H9 (cell line): ENCODE results near the gene TOMM22. TPM values are rescaled to one million over a fixed set of nuclear protein-coding genes. Genes with fewer than 3 reads are reported as not detected.

Source experiments
- DNase-seq: peaks from one replicate; pipeline ENCODE4 v3.0.0-alpha.2; 2017
- H2AFZ ChIP-seq: one replicate; pipeline ENCODE4 v1.6.1; 2013; ENCODE audit warnings: mild to moderate bottlenecking, low read length, control low read depth, moderate library complexity
- H2AK5ac ChIP-seq: 2 replicates; pipeline ENCODE4 v1.6.1; 2013; ENCODE audit warnings: low read length, control low read depth, mixed read lengths; ENCODE audit not compliant: insufficient read length
- H2BK120ac ChIP-seq: one replicate; pipeline ENCODE4 v1.6.1; 2013; ENCODE audit warnings: low read depth, mild to moderate bottlenecking, low read length, control low read depth, inconsistent platforms; ENCODE audit not compliant: poor library complexity, severe bottlenecking
- H2BK12ac ChIP-seq: 2 replicates; pipeline ENCODE4 v1.6.1; 2013; ENCODE audit warnings: low read length, control low read depth, mixed read lengths, low read depth; ENCODE audit not compliant: insufficient read length
- H2BK15ac ChIP-seq: 2 replicates; pipeline ENCODE4 v1.6.1; 2013; ENCODE audit warnings: low read depth, low read length, control low read depth
- H2BK20ac ChIP-seq: one replicate; pipeline ENCODE4 v1.6.1; 2013; ENCODE audit warnings: low read depth, mild to moderate bottlenecking, low read length, control low read depth, inconsistent platforms; ENCODE audit not compliant: poor library complexity, severe bottlenecking
- H2BK5ac ChIP-seq: 2 replicates; pipeline ENCODE4 v1.6.1; 2013; ENCODE audit warnings: low read length, control low read depth, mixed read lengths; ENCODE audit not compliant: insufficient read length
- H3K14ac ChIP-seq: 2 replicates; pipeline ENCODE4 v1.6.1; 2013; ENCODE audit warnings: low read length, control low read depth; ENCODE audit not compliant: insufficient read depth
- H3K18ac ChIP-seq: 2 replicates; pipeline ENCODE4 v1.6.1; 2013; ENCODE audit warnings: low read depth, mild to moderate bottlenecking, mixed read lengths, low read length, control low read depth; ENCODE audit not compliant: insufficient read length
- H3K23ac ChIP-seq: 2 replicates; pipeline ENCODE4 v1.6.1; 2013; ENCODE audit warnings: low read length, control low read depth, mixed read lengths, low read depth; ENCODE audit not compliant: insufficient read length
- H3K23me2 ChIP-seq: 2 replicates; pipeline ENCODE4 v1.6.1; 2013; ENCODE audit warnings: low read depth, mild to moderate bottlenecking, mixed read lengths, low read length, control low read depth; ENCODE audit not compliant: insufficient read length, poor library complexity, severe bottlenecking
- H3K27ac ChIP-seq: 2 replicates; pipeline ENCODE4 v1.5.1; 2013; ENCODE audit warnings: low read length, control low read depth, mixed read lengths, low read depth; ENCODE audit not compliant: insufficient read length
- H3K27me3 ChIP-seq: 2 replicates; pipeline ENCODE4 v1.6.1; 2013; ENCODE audit warnings: low read length, control low read depth, inconsistent platforms; ENCODE audit not compliant: insufficient read depth
- H3K4ac ChIP-seq: 2 replicates; pipeline ENCODE4 v1.6.1; 2013; ENCODE audit warnings: low read depth, mild to moderate bottlenecking, control low read depth, inconsistent platforms, low read length, moderate library complexity
- H3K4me1 ChIP-seq: 2 replicates; pipeline ENCODE4 v1.6.1; 2013; ENCODE audit warnings: low read length, control low read depth, inconsistent platforms; ENCODE audit not compliant: insufficient read depth
- H3K4me2 ChIP-seq: 2 replicates; pipeline ENCODE4 v1.6.1; 2013; ENCODE audit warnings: low read length, control low read depth, mixed read lengths; ENCODE audit not compliant: insufficient read length, insufficient read depth
- H3K56ac ChIP-seq: 2 replicates; pipeline ENCODE4 v1.6.1; 2013; ENCODE audit warnings: low read depth, mild to moderate bottlenecking, mixed read lengths, low read length, control low read depth; ENCODE audit not compliant: insufficient read length
- H3K79me1 ChIP-seq: 2 replicates; pipeline ENCODE4 v1.6.1; 2013; ENCODE audit warnings: low read depth, mild to moderate bottlenecking, moderate library complexity, low read length, control low read depth, inconsistent platforms; ENCODE audit not compliant: insufficient read depth, poor library complexity, severe bottlenecking
- H3K79me2 ChIP-seq: 2 replicates; pipeline ENCODE4 v1.6.1; 2013; ENCODE audit warnings: low read length, control low read depth, inconsistent platforms; ENCODE audit not compliant: insufficient read depth
- H3K9ac ChIP-seq: 2 replicates; pipeline ENCODE4 v1.6.1; 2013; ENCODE audit warnings: low read length, control low read depth, mixed read lengths; ENCODE audit not compliant: insufficient read length; ENCODE audit errors: extremely low read depth
- H3K9me3 ChIP-seq: one replicate; pipeline ENCODE4 v1.6.1; 2013; ENCODE audit warnings: low read depth, low read length, inconsistent platforms; ENCODE audit not compliant: control insufficient read depth
- H3T11ph ChIP-seq: one replicate; pipeline ENCODE4 v1.6.1; 2013; ENCODE audit warnings: mild to moderate bottlenecking, low read length, control low read depth, inconsistent platforms
- H4K20me1 ChIP-seq: one replicate; pipeline ENCODE4 v1.6.1; 2013; ENCODE audit not compliant: control insufficient read depth, insufficient read length, insufficient read depth
- H4K5ac ChIP-seq: 2 replicates; pipeline ENCODE4 v1.6.1; 2013; ENCODE audit warnings: low read depth, mild to moderate bottlenecking, mixed read lengths, low read length, control low read depth; ENCODE audit not compliant: insufficient read length
- H4K8ac ChIP-seq: replicated peaks from 2 replicates; pipeline ENCODE4 v1.6.1; 2013; ENCODE audit warnings: low read length, control low read depth, mixed read lengths, low read depth; ENCODE audit not compliant: insufficient read length
- H4K91ac ChIP-seq: 2 replicates; pipeline ENCODE4 v1.6.1; 2013; ENCODE audit warnings: low read depth, mild to moderate bottlenecking, moderate library complexity, mixed read lengths, low read length, control low read depth; ENCODE audit not compliant: insufficient read length
- H3K27ac Mint-ChIP-seq, 3 experiments: 2 replicates in 2 of 3; 3 replicates in 1 of 3; pipeline ENCODE4 v1.8.0; 2020 to 2021; ENCODE audit warnings: mixed read lengths in 3 of 3, mild to moderate bottlenecking in 1 of 3, moderate library complexity in 1 of 3
- H3K27me3 Mint-ChIP-seq: 2 replicates; pipeline ENCODE4 v1.8.0; 2021; ENCODE audit warnings: low read depth, mild to moderate bottlenecking, moderate library complexity, mixed read lengths
- H3K36me3 Mint-ChIP-seq, 3 experiments: 2 replicates in 2 of 3; 3 replicates in 1 of 3; pipeline ENCODE4 v1.8.0; 2020 to 2021; ENCODE audit warnings: low read depth in 3 of 3, mixed read lengths in 3 of 3; ENCODE audit not compliant: insufficient read depth in 1 of 3
- H3K4me1 Mint-ChIP-seq, 2 experiments: 2 replicates each; pipeline ENCODE4 v1.8.0; 2020; ENCODE audit warnings: mixed read lengths in 2 of 2
- H3K4me3 Mint-ChIP-seq, 2 experiments: 2 replicates in 1 of 2; 3 replicates in 1 of 2; pipeline ENCODE4 v1.8.0; 2020 to 2021; ENCODE audit warnings: mild to moderate bottlenecking in 2 of 2, mixed read lengths in 2 of 2, moderate library complexity in 1 of 2
- H3K9me3 Mint-ChIP-seq, 2 experiments: 2 replicates in 1 of 2; 3 replicates in 1 of 2; pipeline ENCODE4 v1.8.0; 2020; ENCODE audit warnings: mild to moderate bottlenecking in 2 of 2, mixed read lengths in 2 of 2, moderate library complexity in 1 of 2
- CTCF ChIP-seq: fragments of 200-600 bp; sonication (generic); conservative IDR thresholded peaks from 3 replicates; pipeline ENCODE4 v1.8.0; 2021; ENCODE audit warnings: antibody characterized with exemption, mild to moderate bottlenecking
- WGBS: extraction: QIAGEN DNeasy Blood & Tissue Kit; methylation state at CpG from one replicate; pipeline ENCODE4 v1.1.7; 2013; ENCODE audit warnings: missing lambda C conversion rate, low lambda C conversion rate, mixed read lengths; ENCODE audit not compliant: insufficient read length; ENCODE audit errors: extremely low coverage; 5-methylcytosine and 5-hydroxymethylcytosine counted together
- total RNA-seq: library from RNA; stranded (reverse); gene quantifications from 2 replicates; pipeline ENCODE4 v1.2.1, GENCODE V29; 2021

The TOMM22 gene
- total RNA-seq, 1 experiment from 2014 or later: 128 TPM

- H2BK120ac ChIP-seq: no peak overlapping the region
- H3K27me3 ChIP-seq: no peaks in the 10 kb centered on the region
- no peak overlapping the region for H3K4me2 ChIP-seq
- no peak overlapping the region for H3K23ac ChIP-seq
- H3K79me2 ChIP-seq: no peaks in the 10 kb centered on the region
- H4K20me1 ChIP-seq: no peaks in the 10 kb centered on the region
- peak overlapping the region in 1 of 3 experiments; percentile 85; a peak in 1 of 7 replicates for H3K27ac Mint-ChIP-seq
- H4K91ac ChIP-seq: no peak overlapping the region
- H3K4me1 ChIP-seq: no peaks in the 10 kb centered on the region
- H3T11ph ChIP-seq: no peak overlapping the region
- no peak overlapping the region for H3K4me3 Mint-ChIP-seq
- no peaks in the 10 kb centered on the region for H3K4me1 Mint-ChIP-seq
- no peak for TF ChIP-seq CTCF
- no peak overlapping the region for H3K27ac ChIP-seq
- no peak overlapping the region for H2BK15ac ChIP-seq
- H2AK5ac ChIP-seq: no peak overlapping the region
- no peaks in the 10 kb centered on the region for H3K79me1 ChIP-seq
- DNase-seq: no peak
- WGBS: no CpG with 5 or more reads among the region's 15 CpGs
- H3K27me3 Mint-ChIP-seq: no peaks in the 10 kb centered on the region
- no peaks in the 10 kb centered on the region for H3K23me2 ChIP-seq
- no peaks in the 10 kb centered on the region for H3K9me3 ChIP-seq
- no peak overlapping the region for H3K56ac ChIP-seq
- peaks cover 47 to 99% (median 87%) of the 10 kb centered on the region in 3 experiments; a peak in 6 of 7 replicates for H3K36me3 Mint-ChIP-seq
- no peak overlapping the region for H3K4ac ChIP-seq
- H3K14ac ChIP-seq: no peak overlapping the region
- H4K5ac ChIP-seq: no peak overlapping the region
- no peak overlapping the region for H2AFZ ChIP-seq
- no peak overlapping the region for H3K18ac ChIP-seq
- H4K8ac ChIP-seq: no peak overlapping the region
- no peak overlapping the region for H2BK20ac ChIP-seq
- no peak overlapping the region for H2BK5ac ChIP-seq
- no peak overlapping the region for H3K9ac ChIP-seq
- H3K9me3 Mint-ChIP-seq: no peaks in the 10 kb centered on the region
- no peak overlapping the region for H2BK12ac ChIP-seq
Measured at GRCh38 chr22:38727530-38728451, 46.0 kb downstream of the TOMM22 start.
